Activated gamma-delta T cell treated with anti-CD3 and anti-CD28 coated beads, Interleukin-2, amount 50 U/mL, for 16 hours (primary cell): ENCODE data around the gene VAT1L.

Experiments used
- DNase-seq: peaks from one replicate; pipeline ENCODE4 v3.0.0-alpha.2; 2020; ENCODE audit warnings: low read depth

VAT1L gene

GRCh38 chr16:77782694-77783093 is 5.7 kb upstream of the VAT1L start:
- no peak for DNase-seq

DNA sequence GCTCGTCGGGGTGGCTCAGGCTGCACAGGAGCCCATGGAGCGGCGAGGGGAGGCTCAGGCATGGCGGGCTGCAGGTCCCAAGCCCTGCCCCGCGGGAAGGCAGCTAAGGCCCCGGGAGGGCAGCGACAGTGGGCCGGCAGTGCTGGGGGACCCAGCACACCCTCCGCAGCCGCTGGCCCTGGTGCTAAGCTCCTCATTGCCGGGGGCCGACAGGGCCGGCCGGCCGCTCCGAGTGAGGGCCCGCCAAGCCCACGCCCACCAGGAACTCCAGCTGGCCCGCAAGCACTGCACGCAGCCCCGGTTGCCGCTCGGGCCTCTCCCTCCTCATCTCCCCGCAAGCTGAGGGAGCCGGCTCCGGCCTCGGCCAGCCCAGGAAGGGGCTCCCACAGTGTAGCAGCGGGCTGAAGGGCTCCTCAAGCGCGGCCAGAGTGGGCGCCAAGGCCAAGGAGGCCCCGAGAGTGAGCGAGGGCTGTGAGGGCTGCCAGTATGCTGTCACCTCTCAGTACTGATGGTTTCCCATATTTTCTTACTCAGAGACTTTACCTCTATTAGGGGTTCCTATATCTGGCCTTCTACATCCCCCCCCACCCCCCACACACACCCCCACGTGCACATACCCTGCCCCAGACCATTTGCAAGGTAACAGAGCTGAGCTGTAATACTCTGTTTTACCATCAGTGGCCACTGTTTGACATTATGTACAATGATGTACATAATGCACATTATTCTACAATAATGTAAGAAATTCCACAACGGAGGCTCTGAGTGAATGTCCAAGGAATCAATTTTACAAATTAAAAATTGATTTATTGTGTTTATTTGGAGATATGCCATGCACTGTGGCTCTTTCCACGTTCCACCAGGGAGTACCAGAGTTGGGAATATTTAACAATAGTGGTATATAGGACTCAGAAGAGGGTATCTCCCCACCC is 3.7 kb upstream of the VAT1L start:
- DNase-seq: no peak

- no peak for DNase-seq
Observed at GRCh38 chr16:77785373-77785764, 3.0 kb upstream of the VAT1L start.

DNA sequence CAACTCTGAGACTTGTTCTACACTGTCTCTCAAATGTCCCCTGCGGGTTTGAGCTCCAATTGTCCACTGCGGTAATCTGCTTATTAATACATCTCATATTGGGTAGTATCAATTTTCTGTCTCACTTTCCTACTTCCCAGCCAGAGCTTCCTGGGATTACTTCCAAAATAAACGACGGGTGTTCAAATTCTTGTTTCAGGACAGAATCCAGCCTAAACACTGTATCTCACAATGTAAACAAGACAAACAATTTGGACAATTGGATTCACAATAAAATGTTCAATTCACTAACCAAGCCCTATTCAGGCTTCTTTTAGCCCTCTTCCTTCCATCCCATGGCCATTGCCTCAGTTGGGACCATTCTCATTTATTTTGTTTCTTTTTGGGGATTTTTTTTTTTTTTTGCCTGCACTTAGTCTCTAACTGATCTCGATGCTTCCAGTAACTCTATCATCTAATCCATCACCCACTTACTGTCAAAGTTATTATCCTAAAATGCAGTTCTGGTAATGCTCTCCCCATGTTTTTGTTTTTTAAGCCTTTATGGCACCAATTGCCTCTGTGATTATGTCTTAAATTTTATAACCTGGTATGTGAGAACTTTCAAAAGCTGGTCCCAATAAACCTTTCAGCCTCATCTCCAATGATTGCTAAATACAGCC is 2.0 kb upstream of the VAT1L start:
- DNase-seq: no peak

DNA sequence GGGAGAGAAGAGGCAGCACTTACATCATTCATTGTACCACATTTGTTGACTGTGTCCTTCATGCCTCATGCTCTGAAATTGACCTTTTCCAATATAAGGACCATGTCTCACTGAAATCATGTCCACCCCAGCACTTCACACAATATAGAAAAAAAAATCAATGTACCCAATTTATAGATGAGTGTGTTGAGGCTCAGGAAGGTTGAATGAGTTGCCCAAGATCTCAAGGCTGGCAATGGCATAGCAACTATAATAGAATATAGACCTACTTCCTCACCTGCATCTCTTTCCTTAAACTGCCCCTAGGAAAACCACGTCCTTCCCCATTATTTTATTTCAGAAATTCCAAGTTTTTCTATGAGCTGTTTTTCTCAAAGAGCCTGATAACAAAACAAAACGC is 912 bp upstream of the VAT1L start:
- DNase-seq: no peak

- no peak for DNase-seq
Observed at GRCh38 chr16:77789085-77790008, 983 bp downstream of the VAT1L start.

DNA sequence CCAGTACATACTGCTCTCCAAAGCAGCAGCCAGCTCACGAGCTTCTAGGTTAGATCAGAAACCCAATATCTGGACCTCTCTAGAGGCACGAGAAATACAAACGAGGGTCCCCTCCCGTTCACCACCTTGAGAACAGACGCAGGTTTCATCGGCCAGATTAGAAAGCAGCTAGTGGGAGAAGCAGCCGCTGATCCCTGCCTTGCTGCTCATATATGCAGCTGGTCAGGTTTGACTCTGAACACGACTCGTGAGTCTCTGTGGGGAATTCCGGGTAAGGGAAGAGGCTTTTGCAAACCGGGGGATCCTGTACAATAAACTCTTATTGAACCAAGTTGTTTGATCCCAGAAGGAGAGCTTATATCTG is 1.6 kb downstream of the VAT1L start:
- DNase-seq: no peak

DNA sequence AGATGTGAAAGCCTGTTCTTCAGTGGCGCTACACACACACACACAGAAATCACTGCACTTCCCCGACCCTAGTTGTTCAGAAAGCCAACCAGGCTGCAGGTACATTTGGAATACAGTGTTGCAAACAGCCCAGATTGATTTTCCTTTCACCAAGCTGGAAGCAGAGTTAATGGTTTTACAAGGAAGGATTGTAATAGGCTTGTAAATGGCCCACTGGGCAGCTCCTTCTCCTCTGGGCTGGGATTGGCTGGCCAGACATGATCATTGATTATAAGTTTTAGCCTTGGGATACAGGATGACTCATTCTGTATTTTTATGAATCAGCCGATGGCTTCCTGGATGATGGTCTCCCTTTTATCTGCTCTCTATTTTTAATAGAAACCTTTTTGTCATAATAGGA is 2.5 kb downstream of the VAT1L start:
- DNase-seq: no peak

DNA sequence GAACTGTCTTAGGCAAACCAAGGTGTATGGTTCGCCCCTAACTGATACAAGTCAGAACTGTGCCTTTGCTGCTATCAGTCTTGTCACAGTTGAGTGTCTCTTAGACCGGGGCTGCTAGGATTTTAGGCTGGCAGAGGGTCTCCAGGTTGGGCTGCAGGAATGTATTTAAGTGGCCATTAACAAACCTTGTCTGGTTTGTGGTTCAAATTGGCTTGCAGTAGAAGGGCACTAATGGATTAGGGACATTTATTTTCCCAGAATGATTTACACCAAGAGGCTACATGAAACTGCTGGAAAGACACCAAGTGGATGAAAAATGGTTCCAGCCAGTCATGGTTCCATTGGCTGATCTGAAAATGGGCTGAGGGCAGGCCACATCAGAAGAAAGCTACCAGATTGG is 5.1 kb downstream of the VAT1L start:
- no peak for DNase-seq

DNA sequence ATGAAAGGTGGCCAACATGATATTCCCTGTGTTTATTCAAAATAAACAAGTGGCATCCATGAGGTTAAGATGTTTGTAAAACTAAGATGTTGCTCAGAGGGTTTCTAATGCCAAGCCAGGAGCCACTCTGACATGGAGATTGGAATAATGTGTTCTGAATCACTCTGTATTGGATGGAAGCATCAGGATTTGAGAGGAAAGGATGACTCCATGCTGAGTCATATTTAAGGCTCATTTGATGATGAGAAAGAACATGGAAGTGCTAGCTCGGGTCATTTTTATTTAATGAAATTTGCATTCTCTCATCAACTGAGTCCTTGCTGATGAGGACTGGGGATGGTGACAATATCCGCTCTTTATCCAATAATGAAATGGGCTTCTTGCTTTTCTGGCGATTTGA is 6.2 kb downstream of the VAT1L start:
- no peak for DNase-seq

DNA sequence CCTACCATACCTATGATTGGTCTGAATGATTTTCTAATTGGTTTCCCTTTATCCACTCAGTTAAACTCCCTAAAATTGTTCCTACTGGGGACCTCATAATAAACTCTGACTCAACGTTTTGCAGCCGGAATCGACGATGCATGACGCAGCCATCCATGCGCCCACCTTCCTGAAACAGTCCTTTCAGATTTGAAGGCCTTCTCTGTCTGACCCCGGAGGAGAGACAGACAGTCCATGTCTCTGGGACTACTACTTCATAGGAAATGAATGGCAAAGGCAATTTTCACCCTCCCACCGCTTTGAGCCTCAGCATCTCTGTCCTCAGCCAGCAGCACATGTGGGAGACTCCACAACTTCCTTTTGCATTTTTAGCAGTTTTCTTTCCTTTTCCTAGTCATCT is 13.5 kb downstream of the VAT1L start:
- no peak for DNase-seq

DNA sequence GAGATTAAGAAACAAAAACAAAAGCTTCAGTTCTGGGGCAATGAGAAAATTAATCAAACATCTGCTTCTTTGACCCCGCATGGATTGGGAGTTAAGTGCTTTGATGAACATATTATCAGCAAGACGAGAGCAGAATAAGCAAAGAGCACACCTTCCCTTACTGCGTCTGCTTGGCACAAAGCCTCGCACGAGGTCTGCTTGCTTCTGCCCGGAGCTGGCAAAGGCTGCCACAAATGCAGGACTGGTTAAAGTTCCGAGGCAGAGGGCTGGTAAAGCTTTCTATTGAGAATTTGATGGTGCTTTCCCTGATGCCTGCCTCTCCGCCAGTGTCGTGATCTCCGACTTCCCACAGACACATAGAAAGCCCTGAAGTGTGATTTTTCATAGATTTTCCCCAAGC is 17.0 kb downstream of the VAT1L start:
- no peak for DNase-seq

GRCh38 chr16:77807021-77807420 is 18.7 kb downstream of the VAT1L start:
- DNase-seq: no peak

GRCh38 chr16:77812856-77813500 is 24.6 kb downstream of the VAT1L start:
- DNase-seq: no peak

- no peak for DNase-seq
Observed at GRCh38 chr16:77816293-77816692, 27.9 kb downstream of the VAT1L start.

GRCh38 chr16:77820340-77820739 is 32.0 kb downstream of the VAT1L start:
- DNase-seq: no peak

DNA sequence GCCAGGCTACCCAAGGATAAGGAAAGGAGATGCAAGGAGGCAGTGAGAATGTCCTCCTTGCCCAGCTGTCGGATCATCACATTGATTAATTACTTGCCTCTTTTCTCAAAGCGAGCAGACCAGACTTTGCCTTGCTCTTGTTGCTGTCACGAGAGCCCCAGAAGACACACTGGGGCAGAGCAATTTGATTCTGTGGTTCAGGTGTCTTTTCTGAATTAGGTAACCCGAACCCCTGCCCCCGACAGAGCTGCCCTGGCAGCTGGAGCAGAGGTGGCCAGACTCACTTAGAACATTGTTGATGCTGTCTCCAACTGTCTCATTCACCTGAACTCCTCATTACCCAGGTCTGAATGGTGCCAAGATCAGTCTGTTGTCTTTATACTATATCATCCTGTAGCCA is 34.3 kb downstream of the VAT1L start:
- DNase-seq: no peak

DNA sequence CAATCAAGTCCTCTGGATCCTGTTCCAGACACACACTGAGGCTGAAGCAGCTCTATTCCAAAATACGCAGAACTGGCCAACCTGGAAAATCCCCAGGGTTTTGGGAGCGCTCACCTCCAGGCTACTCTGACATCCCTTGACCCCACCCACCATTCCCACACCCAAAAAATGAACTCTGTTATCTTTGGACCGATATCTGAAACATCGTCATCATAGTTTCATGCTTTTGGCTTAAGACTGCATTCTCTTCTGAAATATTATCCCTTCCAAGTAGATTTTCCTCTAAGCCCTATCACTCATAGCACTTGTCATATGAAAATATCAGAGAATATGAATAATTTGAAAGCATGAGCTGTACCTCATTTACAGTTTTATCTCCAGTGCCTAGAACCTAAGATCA is 34.7 kb downstream of the VAT1L start:
- no peak for DNase-seq

DNA sequence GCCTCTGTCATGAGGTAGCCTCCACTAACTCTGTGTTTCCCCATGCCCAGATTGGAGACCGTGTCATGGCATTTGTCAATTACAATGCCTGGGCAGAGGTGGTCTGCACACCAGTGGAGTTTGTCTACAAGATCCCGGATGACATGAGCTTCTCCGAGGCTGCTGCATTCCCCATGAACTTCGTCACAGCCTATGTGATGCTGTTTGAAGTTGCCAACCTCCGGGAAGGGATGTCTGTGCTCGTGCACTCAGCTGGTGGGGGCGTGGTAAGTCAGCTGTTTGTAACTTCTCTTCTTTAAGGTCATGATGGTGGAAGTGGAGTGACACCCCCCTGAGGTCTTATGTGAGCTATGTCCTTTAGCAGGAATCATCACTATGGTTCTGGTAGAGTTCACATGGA is 36.8 kb downstream of the VAT1L start:
- no peak for DNase-seq

DNA sequence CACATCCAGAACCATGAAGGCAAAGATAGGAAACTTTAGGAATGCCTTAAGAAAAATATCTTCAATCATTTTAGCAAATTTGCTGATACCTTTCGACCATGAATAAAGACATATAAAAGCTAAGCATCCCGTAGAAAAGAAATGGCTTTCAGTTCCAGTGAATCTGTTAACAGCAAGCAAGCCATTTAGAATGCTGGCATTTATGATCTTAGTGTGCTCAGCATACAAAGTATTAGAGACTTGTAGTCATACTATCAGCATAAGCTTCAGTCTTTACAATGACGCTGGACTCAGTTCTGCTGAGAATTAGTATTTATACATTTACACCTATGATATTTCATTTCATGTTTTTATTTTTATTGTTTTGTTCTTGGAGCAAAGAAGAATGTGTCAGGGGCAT is 38.7 kb downstream of the VAT1L start:
- no peak for DNase-seq

GRCh38 chr16:77833921-77834634 is 45.7 kb downstream of the VAT1L start:
- DNase-seq: no peak
